Measurements from ENCODE around the gene VPS8.
A peak's percentile ranks its signal among the peaks of the same experiment; 100 is the strongest.

The VPS8 gene

GRCh38 chr3:184811999-184812661 is at the start of gene VPS8:
Gene VPS8 (plus strand): TSS chr3:184812166. CDS start chr3:184824633, 12,467 bp downstream.
- DNase-seq = peak; percentile 99

GRCh38 chr3:184764191-184764590 is 47.8 kb upstream of the VPS8 start:
- no peak for DNase-seq

- no peak for DNase-seq
Measured at GRCh38 chr3:184765047-184765729, 46.8 kb upstream of the VPS8 start.

GRCh38 chr3:184765730-184766074 is 46.3 kb upstream of the VPS8 start:
- no peak for DNase-seq

GRCh38 chr3:184766555-184767261 is 45.3 kb upstream of the VPS8 start:
- no peak for DNase-seq

GRCh38 chr3:184767377-184767776 is 44.6 kb upstream of the VPS8 start:
- DNase-seq = no peak

GRCh38 chr3:184769382-184770170 is 42.4 kb upstream of the VPS8 start:
- DNase-seq = no peak

GRCh38 chr3:184770541-184770940 is 41.4 kb upstream of the VPS8 start:
- DNase-seq = no peak

- no peak for DNase-seq
Measured at GRCh38 chr3:184771301-184772127, 40.5 kb upstream of the VPS8 start.

- DNase-seq = no peak
Measured at GRCh38 chr3:184772667-184773272, 39.2 kb upstream of the VPS8 start.

GRCh38 chr3:184773283-184774186 is 38.4 kb upstream of the VPS8 start:
- no peak for DNase-seq

GRCh38 chr3:184776916-184777315 is 35.0 kb upstream of the VPS8 start:
- no peak for DNase-seq

- peak; percentile 91 for DNase-seq
Measured at GRCh38 chr3:184777566-184778356, 34.2 kb upstream of the VPS8 start.

GRCh38 chr3:184778426-184779332 is 33.3 kb upstream of the VPS8 start:
- no peak for DNase-seq

GRCh38 chr3:184780981-184781515 is 30.9 kb upstream of the VPS8 start:
- DNase-seq = no peak

- DNase-seq = no peak
Measured at GRCh38 chr3:184781801-184782200, 30.2 kb upstream of the VPS8 start.

GRCh38 chr3:184783319-184783718 is 28.6 kb upstream of the VPS8 start:
- DNase-seq = no peak

- DNase-seq = no peak
Measured at GRCh38 chr3:184784731-184785500, 27.1 kb upstream of the VPS8 start.
